Suprapubic skin (tissue), 4 donors: ENCODE measurements around the gene UBE2D2. TPM values are rescaled to one million over a fixed set of nuclear protein-coding genes. Genes with fewer than 3 reads are reported as not detected.
"Not testable (repeated sequence)": the region's sequence is repeated elsewhere in the genome, so short reads cannot be mapped to it uniquely, and the experiment has no call there.

Experiments used
- DNase-seq, 2 donors: peaks; one replicate each; pipeline ENCODE4 v3.0.0-alpha.2; 2019; ENCODE audit warnings: low spot score in 2 of 2
- H3K27ac ChIP-seq: fragments of 200-600 bp; sonication (generic); one replicate; pipeline ENCODE4 v1.5.1; 2019
- H3K27me3 ChIP-seq: fragments of 200-600 bp; sonication (generic); one replicate; pipeline ENCODE4 v1.5.1; 2019
- H3K36me3 ChIP-seq: fragments of 200-600 bp; sonication (generic); one replicate; pipeline ENCODE4 v1.5.1; 2019
- H3K4me1 ChIP-seq: fragments of 200-600 bp; sonication (generic); one replicate; pipeline ENCODE4 v1.5.1; 2019
- H3K4me3 ChIP-seq: fragments of 200-600 bp; sonication (generic); one replicate; pipeline ENCODE4 v1.5.1; 2019; ENCODE audit warnings: mild to moderate bottlenecking
- H3K9me3 ChIP-seq: fragments of 200-600 bp; sonication (generic); one replicate; pipeline ENCODE4 v1.5.1; 2019
- EP300 ChIP-seq: sonication (generic); formaldehyde crosslinking; IDR thresholded peaks from one replicate; pipeline ENCODE4 v1.6.1; 2017; ENCODE audit warnings: antibody characterized with exemption
- POLR2A ChIP-seq, 2 donors: fragments of 450-650 bp; IDR thresholded peaks; one replicate each; pipeline ENCODE4 v1.6.1; 2017; ENCODE audit warnings: antibody characterized with exemption in 2 of 2, mild to moderate bottlenecking in 2 of 2, moderate library complexity in 2 of 2
- POLR2AphosphoS5 ChIP-seq, 3 donors: sonication (generic); formaldehyde crosslinking; IDR thresholded peaks; one replicate each; pipeline ENCODE4 v1.6.1; 2017; ENCODE audit warnings: antibody characterized with exemption in 3 of 3
- WGBS: methylation state at CpG from one replicate; pipeline ENCODE4 v1.1.5; 2018; 5-methylcytosine and 5-hydroxymethylcytosine counted together
- total RNA-seq, 4 donors: library from RNA; depleted of rRNA; stranded (reverse); fragments of >200 nt; gene quantifications; one replicate each; pipeline ENCODE4 v1.1.0, GENCODE V29; 2016
- TF ChIP-seq, protein P1 (sequence below), 2 donors: fragments of 200-600 bp in 1 of 2; fragments of 450-650 bp in 1 of 2; sonication (generic) in 1 of 2; IDR thresholded peaks; one replicate each; pipeline ENCODE4 v1.5.1; 2016 to 2019; ENCODE audit warnings: antibody characterized with exemption in 2 of 2, mild to moderate bottlenecking in 1 of 2, moderate library complexity in 1 of 2

The UBE2D2 gene
- 10 to 100 TPM; 56.6 to 70.2 (median 58.0) TPM for total RNA-seq

- Histone ChIP-seq H3K9me3 (no peaks in the 10 kb centered on the region), H3K27ac (peak within 1 kb of the TSS; percentile 98), H3K4me3 (peak within 1 kb of the TSS; percentile 86), H3K36me3 (no peaks in the 10 kb centered on the region), H3K27me3 (no peaks in the 10 kb centered on the region), H3K4me1 (peaks cover 39% of the 10 kb centered on the region)
- TF ChIP-seq POLR2AphosphoS5 (IDR thresholded peaks at IDR 0.05) = peak in 2 of 3 donors; percentile 53 to 63
- TF ChIP-seq, protein P1, sequence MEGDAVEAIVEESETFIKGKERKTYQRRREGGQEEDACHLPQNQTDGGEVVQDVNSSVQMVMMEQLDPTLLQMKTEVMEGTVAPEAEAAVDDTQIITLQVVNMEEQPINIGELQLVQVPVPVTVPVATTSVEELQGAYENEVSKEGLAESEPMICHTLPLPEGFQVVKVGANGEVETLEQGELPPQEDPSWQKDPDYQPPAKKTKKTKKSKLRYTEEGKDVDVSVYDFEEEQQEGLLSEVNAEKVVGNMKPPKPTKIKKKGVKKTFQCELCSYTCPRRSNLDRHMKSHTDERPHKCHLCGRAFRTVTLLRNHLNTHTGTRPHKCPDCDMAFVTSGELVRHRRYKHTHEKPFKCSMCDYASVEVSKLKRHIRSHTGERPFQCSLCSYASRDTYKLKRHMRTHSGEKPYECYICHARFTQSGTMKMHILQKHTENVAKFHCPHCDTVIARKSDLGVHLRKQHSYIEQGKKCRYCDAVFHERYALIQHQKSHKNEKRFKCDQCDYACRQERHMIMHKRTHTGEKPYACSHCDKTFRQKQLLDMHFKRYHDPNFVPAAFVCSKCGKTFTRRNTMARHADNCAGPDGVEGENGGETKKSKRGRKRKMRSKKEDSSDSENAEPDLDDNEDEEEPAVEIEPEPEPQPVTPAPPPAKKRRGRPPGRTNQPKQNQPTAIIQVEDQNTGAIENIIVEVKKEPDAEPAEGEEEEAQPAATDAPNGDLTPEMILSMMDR (IDR thresholded peaks at IDR 0.05) = no peak
- peak in 1 of 2 donors; percentile 84 for TF ChIP-seq POLR2A (IDR thresholded peaks at IDR 0.05)
- no peak for TF ChIP-seq EP300
- under 1% methylated on average over 36 of the region's 89 CpGs for WGBS
- DNase-seq = peak; percentile 96 to 98
These were observed at the start of gene UBE2D2 for GRCh38 chr5:139560752-139561654. Gene UBE2D2 (plus strand): TSS chr5:139561339. CDS start chr5:139561792, 453 bp downstream.

- no peak overlapping the region for H3K27ac ChIP-seq
- H3K9me3 ChIP-seq = no peaks in the 10 kb centered on the region
- WGBS = 88% methylated on average over 6 of the region's 6 CpGs
- no peaks in the 10 kb centered on the region for H3K36me3 ChIP-seq
- no peak for TF ChIP-seq POLR2AphosphoS5 (IDR thresholded peaks at IDR 0.05)
- TF ChIP-seq, protein P1 (IDR thresholded peaks at IDR 0.05) = no peak
- no peak for TF ChIP-seq POLR2A (IDR thresholded peaks at IDR 0.05)
- no peak for TF ChIP-seq EP300
- no peak overlapping the region for H3K4me3 ChIP-seq
- peaks cover 21% of the 10 kb centered on the region for H3K4me1 ChIP-seq
- no peaks in the 10 kb centered on the region for H3K27me3 ChIP-seq
- no peak for DNase-seq
These were observed 48.3 kb upstream of the UBE2D2 start for GRCh38 chr5:139512786-139513390.

DNA sequence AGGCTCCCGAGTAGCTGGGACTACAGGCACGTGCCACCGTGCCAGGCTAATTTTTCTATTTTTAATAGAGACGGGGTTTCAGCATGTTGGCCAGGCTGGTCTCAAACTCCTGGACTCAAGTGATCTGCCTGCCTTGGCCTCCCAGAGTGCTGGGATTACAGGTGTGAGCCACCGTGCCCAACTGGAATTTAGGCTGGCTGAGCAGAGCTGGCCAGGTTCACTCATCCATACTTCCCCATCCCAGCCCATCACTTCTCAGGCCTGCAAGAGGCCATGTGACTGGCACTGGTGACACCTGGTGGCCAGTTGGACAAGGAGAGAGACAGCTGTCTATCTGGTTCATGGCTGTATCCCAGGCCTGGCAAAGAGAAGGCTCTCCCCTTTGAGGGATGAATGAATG lies 47.7 kb upstream of the UBE2D2 start:
- not testable (repeated sequence) for H3K9me3 ChIP-seq, H3K27ac ChIP-seq, H3K36me3 ChIP-seq, H3K27me3 ChIP-seq, H3K4me3 ChIP-seq
- 70% methylated on average over 5 of the region's 5 CpGs for WGBS
- TF ChIP-seq, protein P1 (IDR thresholded peaks at IDR 0.05) = peak; percentile 61 to 64
- peak; percentile 81 to 88 for DNase-seq
- peaks cover 26% of the 10 kb centered on the region for H3K4me1 ChIP-seq

GRCh38 chr5:139513852-139514485 lies 47.2 kb upstream of the UBE2D2 start:
- 61% methylated on average over 6 of the region's 6 CpGs for WGBS
- peaks cover 29% of the 10 kb centered on the region for H3K4me1 ChIP-seq
- DNase-seq = no peak
- H3K27me3 ChIP-seq = no peaks in the 10 kb centered on the region
- H3K4me3 ChIP-seq = no peak overlapping the region
- no peaks in the 10 kb centered on the region for H3K36me3 ChIP-seq
- no peak overlapping the region for H3K27ac ChIP-seq
- TF ChIP-seq, protein P1 (IDR thresholded peaks at IDR 0.05) = peak in 1 of 2 donors; percentile 3
- no peak for TF ChIP-seq POLR2AphosphoS5 (IDR thresholded peaks at IDR 0.05)
- H3K9me3 ChIP-seq = no peaks in the 10 kb centered on the region

DNA sequence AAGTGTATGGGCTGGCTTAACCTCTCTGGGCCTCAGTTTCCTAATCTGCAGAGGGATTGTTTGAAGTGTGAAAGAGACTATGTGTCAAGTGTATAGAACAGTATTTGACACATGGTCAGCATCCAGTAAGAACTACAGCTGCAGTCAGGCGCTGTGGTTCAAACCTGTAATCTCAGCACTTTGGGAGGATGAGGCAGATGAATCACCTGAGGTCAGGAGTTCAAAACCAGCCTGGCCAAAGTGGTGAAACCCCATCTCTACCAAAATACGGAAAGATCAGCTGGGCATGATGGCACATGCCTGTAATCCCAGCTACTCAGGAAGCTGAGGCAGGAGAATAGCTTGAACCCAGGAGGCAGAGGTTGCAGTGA lies 46.7 kb upstream of the UBE2D2 start:
- Histone ChIP-seq H3K27me3 (no peaks in the 10 kb centered on the region), H3K9me3 (no peaks in the 10 kb centered on the region), H3K27ac (no peak overlapping the region), H3K4me1 (peaks cover 29% of the 10 kb centered on the region), H3K4me3 (no peak overlapping the region), H3K36me3 (no peaks in the 10 kb centered on the region)
- 71% methylated on average over 2 of the region's 2 CpGs for WGBS
- no peak for DNase-seq
- TF ChIP-seq, protein P1 (IDR thresholded peaks at IDR 0.05) = no peak
- no peak for TF ChIP-seq POLR2AphosphoS5 (IDR thresholded peaks at IDR 0.05)
- no peak for TF ChIP-seq EP300
- no peak for TF ChIP-seq POLR2A (IDR thresholded peaks at IDR 0.05)
